ENCODE data around the gene FOXN3. TPM values are rescaled to one million over a fixed set of nuclear protein-coding genes. Genes with fewer than 3 reads are reported as not detected.

The FOXN3 gene
- total RNA-seq, 1 experiment from 2014 or later = 8.8 TPM

DNA sequence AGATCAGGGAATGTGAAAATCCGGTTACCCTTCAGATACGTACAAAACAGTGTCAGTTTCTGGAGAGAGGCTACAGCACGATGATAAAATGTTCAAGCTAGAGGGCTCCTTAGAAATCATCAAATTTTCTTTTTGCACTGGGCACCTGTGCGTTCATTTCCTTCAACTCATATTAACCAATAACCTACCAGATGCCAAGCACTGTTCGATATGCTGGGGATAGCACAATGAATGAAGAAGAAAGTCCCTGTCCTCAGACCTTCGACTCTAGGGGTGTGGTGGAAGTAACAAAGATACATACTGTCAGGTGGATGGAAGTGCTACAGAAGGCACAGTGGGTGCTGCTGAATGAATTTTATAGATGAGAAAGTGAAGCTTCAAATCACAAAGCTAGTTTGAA, 172.3 kb downstream of the FOXN3 start:
- Histone ChIP-seq H3K4me3 (ENCODE audit: low read depth in 2 of 2, low read length in 2 of 2) (no peak overlapping the region), H3K27ac (ENCODE audit: low read length) (no peak overlapping the region), H3K36me3 (ENCODE audit: control insufficient read depth, insufficient read depth, low read length) (no peaks in the 10 kb centered on the region), H3K27me3 (ENCODE audit: control insufficient read depth, insufficient read depth, low read length) (no peaks in the 10 kb centered on the region), H3K9me3 (ENCODE audit: control insufficient read depth, insufficient read depth, low read depth, low read length) (no peaks in the 10 kb centered on the region), H3K4me1 (ENCODE audit: control insufficient read depth, insufficient read depth, low read length) (no peaks in the 10 kb centered on the region)
- ATAC-seq (no peak), DNase-seq (ENCODE audit: low read depth, low spot score) (no peak)
- in situ Hi-C loops (cut with HindIII; ENCODE audit: low pct_unique_long_range_greater_than_20kb, low sequenced_read_pairs) = no loop called here
- intact Hi-C loops (cut with micrococcal nuclease; ENCODE audit: unreplicated experiment) = no loop called here
- CTCF ChIA-PET = no interaction called here
- TF ChIP-seq SIN3A (IDR thresholded peaks at IDR 0.05; ENCODE audit: borderline replicate concordance, insufficient read depth, low read depth, low read length) = no peak
- no peak for TF ChIP-seq POLR2AphosphoS5 (IDR thresholded peaks at IDR 0.05; ENCODE audit: low read depth, low read length)
- no peak for TF ChIP-seq TCF7L2 (IDR thresholded peaks at IDR 0.05; ENCODE audit: low read depth, low read length)
- TF ChIP-seq, protein P1, sequence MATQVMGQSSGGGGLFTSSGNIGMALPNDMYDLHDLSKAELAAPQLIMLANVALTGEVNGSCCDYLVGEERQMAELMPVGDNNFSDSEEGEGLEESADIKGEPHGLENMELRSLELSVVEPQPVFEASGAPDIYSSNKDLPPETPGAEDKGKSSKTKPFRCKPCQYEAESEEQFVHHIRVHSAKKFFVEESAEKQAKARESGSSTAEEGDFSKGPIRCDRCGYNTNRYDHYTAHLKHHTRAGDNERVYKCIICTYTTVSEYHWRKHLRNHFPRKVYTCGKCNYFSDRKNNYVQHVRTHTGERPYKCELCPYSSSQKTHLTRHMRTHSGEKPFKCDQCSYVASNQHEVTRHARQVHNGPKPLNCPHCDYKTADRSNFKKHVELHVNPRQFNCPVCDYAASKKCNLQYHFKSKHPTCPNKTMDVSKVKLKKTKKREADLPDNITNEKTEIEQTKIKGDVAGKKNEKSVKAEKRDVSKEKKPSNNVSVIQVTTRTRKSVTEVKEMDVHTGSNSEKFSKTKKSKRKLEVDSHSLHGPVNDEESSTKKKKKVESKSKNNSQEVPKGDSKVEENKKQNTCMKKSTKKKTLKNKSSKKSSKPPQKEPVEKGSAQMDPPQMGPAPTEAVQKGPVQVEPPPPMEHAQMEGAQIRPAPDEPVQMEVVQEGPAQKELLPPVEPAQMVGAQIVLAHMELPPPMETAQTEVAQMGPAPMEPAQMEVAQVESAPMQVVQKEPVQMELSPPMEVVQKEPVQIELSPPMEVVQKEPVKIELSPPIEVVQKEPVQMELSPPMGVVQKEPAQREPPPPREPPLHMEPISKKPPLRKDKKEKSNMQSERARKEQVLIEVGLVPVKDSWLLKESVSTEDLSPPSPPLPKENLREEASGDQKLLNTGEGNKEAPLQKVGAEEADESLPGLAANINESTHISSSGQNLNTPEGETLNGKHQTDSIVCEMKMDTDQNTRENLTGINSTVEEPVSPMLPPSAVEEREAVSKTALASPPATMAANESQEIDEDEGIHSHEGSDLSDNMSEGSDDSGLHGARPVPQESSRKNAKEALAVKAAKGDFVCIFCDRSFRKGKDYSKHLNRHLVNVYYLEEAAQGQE (IDR thresholded peaks at IDR 0.05; ENCODE audit: insufficient read depth in 1 of 2, low read depth in 2 of 2, low read length in 1 of 2) = no peak
- TF ChIP-seq, protein P2, sequence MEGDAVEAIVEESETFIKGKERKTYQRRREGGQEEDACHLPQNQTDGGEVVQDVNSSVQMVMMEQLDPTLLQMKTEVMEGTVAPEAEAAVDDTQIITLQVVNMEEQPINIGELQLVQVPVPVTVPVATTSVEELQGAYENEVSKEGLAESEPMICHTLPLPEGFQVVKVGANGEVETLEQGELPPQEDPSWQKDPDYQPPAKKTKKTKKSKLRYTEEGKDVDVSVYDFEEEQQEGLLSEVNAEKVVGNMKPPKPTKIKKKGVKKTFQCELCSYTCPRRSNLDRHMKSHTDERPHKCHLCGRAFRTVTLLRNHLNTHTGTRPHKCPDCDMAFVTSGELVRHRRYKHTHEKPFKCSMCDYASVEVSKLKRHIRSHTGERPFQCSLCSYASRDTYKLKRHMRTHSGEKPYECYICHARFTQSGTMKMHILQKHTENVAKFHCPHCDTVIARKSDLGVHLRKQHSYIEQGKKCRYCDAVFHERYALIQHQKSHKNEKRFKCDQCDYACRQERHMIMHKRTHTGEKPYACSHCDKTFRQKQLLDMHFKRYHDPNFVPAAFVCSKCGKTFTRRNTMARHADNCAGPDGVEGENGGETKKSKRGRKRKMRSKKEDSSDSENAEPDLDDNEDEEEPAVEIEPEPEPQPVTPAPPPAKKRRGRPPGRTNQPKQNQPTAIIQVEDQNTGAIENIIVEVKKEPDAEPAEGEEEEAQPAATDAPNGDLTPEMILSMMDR (IDR thresholded peaks at IDR 0.05) = no peak
- BruUV-seq (replicated peaks) = no TSS peak
- POLR2A ChIA-PET = no interaction called here

DNA sequence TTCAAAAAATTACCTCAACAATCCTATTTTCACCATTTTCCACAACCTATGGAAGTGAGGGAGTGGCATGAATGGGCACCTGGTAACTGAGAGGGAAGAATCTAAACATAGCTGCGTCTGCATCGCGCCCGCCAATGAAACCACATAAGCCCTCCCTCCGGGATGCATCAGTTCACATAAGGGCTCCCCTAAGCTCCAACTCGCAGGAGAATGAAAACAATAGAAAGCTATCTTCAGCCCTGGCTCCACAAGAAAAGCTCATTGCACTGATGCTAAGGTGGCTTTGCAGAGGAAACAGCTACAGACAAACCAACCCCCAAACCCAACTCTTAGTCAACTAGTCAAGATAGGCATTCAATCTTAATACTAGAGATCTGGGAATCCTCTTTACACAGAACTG, 173.3 kb downstream of the FOXN3 start:
- no peak overlapping the region for H3K27ac ChIP-seq (ENCODE audit: low read length)
- in situ Hi-C loops (cut with HindIII; ENCODE audit: low pct_unique_long_range_greater_than_20kb, low sequenced_read_pairs) (no loop called here), intact Hi-C loops (cut with micrococcal nuclease; ENCODE audit: unreplicated experiment) (no loop called here)
- H3K36me3 ChIP-seq (ENCODE audit: control insufficient read depth, insufficient read depth, low read length) = no peaks in the 10 kb centered on the region
- H3K27me3 ChIP-seq (ENCODE audit: control insufficient read depth, insufficient read depth, low read length) = no peaks in the 10 kb centered on the region
- POLR2A ChIA-PET = no interaction called here
- no peak for ATAC-seq
- no peaks in the 10 kb centered on the region for H3K9me3 ChIP-seq (ENCODE audit: control insufficient read depth, insufficient read depth, low read depth, low read length)
- TF ChIP-seq, protein P2 (IDR thresholded peaks at IDR 0.05) = no peak
- TF ChIP-seq POLR2AphosphoS5 (IDR thresholded peaks at IDR 0.05; ENCODE audit: low read depth, low read length) (no peak), SIN3A (IDR thresholded peaks at IDR 0.05; ENCODE audit: borderline replicate concordance, insufficient read depth, low read depth, low read length) (no peak), TCF7L2 (IDR thresholded peaks at IDR 0.05; ENCODE audit: low read depth, low read length) (no peak)
- TF ChIP-seq, protein P1 (IDR thresholded peaks at IDR 0.05; ENCODE audit: insufficient read depth in 1 of 2, low read depth in 2 of 2, low read length in 1 of 2) = no peak
- no TSS peak for BruUV-seq (replicated peaks)
- no peak overlapping the region for H3K4me3 ChIP-seq (ENCODE audit: low read depth in 2 of 2, low read length in 2 of 2)
- no peaks in the 10 kb centered on the region for H3K4me1 ChIP-seq (ENCODE audit: control insufficient read depth, insufficient read depth, low read length)
- CTCF ChIA-PET = no interaction called here
- DNase-seq (ENCODE audit: low read depth, low spot score) = no peak
